ENCODE results near the gene KRT33A. TPM values are rescaled to one million over a fixed set of nuclear protein-coding genes. Genes with fewer than 3 reads are reported as not detected.
A peak's percentile ranks its signal among the peaks of the same experiment; 100 is the strongest.
"Not testable (repeated sequence)": the region's sequence is repeated elsewhere in the genome, so short reads cannot be mapped to it uniquely, and the experiment has no call there.

Gene KRT33A
- not detected for total RNA-seq
- long read RNA-seq = 0 reads

DNA sequence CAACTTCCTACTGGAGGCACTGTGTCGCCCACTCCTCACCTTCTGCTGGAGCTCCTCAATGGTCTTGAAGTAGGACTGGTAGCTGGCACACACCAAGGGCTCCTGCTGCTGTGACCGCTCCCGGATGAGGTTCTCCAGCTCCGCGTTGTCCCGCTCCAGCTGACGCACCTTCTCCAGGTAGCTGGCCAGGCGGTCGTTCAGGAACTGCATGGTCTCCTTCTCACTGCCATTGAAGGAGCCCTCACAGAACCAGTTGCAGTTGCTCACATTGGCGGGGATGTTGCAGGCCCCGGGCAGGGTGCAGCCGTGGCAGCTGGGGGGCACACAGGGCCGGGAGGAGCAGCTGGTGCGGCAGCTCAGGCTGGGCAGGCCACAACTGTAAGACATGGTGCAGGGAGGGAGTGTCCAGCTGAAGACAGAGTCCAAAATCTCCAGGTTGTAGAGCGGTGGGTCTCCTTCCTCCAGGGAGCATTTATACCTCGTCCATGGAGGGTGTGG, at the start of gene KRT33A:
Gene KRT33A, minus strand, starts transcription at position 448 of the 498 bp plus-strand sequence. Its CDS starts 61 bp downstream, at position 387.
- intact Hi-C loops (cut with DNase I); DNase-seq (ENCODE audit: missing footprints); ATAC-seq: not testable (repeated sequence)

DNA sequence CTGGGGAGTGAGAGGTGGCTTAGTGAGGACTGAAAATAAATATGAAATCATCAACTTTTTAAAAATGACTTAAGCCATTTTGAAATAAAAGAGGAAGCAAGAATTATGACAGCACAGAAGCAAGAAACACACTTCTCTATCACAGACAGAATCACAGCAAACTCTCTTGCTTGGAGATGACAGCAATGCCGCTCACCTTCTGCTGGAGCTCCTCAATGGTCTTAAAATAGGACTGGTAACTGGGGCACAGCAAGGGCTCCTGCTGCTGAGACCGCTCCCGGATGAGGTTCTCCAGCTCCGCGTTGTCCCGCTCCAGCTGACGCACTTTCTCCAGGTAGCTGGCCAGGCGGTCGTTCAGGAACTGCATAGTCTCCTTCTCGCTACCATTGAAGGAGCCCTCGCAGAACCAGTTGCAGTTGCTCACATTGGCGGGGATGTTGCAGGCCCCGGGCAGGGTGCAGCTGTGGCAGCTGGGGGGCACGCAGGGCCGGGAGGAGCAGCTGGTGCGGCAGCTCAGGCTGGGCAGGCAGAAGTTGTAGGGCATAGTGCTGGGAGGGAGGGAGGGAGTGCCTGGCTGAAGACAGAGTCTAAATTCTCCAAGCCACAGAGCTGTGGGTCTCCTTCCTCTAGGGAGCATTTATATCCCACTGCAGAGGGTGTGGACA, 46.5 kb upstream of the KRT33A start, which contains the start of gene KRT31:
Gene KRT31, minus strand, starts transcription at position 613 of the 665 bp plus-strand sequence. Its CDS starts 69 bp downstream, at position 544.
- DNase-seq (ENCODE audit: missing footprints) (no peak), ATAC-seq (no peak)
- intact Hi-C loops (cut with DNase I) = no loop called here

DNA sequence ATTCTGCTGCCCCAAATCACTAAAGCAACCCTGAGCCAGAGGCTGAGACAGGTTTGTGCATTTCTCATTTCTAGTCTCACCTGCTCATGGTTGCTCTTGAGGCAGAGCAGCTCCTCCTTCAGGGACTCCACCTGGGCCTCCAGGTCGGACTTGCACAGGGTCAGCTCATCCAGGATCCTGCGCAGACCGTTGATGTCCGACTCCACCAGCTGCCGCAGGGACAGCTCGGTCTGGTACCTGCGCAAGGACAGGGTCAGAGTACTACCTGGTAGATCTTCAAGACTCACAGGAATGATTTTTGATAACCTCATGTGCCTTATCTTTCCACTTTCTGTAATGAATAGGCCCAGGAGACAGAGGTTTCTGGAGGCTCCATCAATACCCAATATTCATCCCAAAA, 45.7 kb upstream of the KRT33A start:
- DNase-seq (ENCODE audit: missing footprints) (no peak), ATAC-seq (no peak)
- intact Hi-C loops (cut with DNase I) = no loop called here

- no peak for DNase-seq (ENCODE audit: missing footprints)
- no peak for ATAC-seq
- intact Hi-C loops (cut with DNase I) = no loop called here
Observed at GRCh38 chr17:41395611-41396010, 45.0 kb upstream of the KRT33A start.

- intact Hi-C loops (cut with DNase I); ATAC-seq; DNase-seq (ENCODE audit: missing footprints): not testable (repeated sequence)
Observed at GRCh38 chr17:41395044-41395443, 44.4 kb upstream of the KRT33A start.

GRCh38 chr17:41394254-41394996, 43.8 kb upstream of the KRT33A start:
- intact Hi-C loops (cut with DNase I) = no loop called here
- ATAC-seq = no peak

DNA sequence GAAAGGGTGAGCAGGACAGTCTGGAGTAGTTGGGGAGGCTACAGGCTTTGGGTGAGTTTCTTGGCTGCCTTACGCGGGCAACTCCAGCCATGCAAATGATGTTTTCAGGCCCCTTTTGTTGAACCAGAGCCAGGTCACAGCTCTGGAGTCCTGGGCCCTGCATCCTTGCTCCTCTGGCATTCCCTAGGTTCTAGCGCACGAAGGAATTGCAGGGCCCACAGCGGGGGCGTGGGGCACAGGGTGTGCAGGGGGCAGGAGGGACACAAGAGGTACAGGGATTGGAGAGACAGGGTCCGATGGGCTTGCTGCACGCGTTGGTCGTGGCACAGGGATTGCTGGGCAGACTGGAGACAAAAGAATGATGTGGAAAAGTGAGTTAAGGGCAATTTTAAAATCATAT, 43.2 kb upstream of the KRT33A start:
- ATAC-seq = no peak
- DNase-seq (ENCODE audit: missing footprints) = no peak
- intact Hi-C loops (cut with DNase I) = no loop called here

More at GRCh38 chr17:41394254-41394996, 43.8 kb upstream of the KRT33A start:
- DNase-seq (ENCODE audit: missing footprints) = no peak

GRCh38 chr17:41393294-41393693, 42.7 kb upstream of the KRT33A start:
- intact Hi-C loops (cut with DNase I) = no loop called here
- ATAC-seq (peak; percentile 84), DNase-seq (ENCODE audit: missing footprints) (no peak)

GRCh38 chr17:41392278-41392677, 41.6 kb upstream of the KRT33A start:
- intact Hi-C loops (cut with DNase I) = no loop called here
- DNase-seq (ENCODE audit: missing footprints) = no peak

GRCh38 chr17:41391535-41391934, 40.9 kb upstream of the KRT33A start:
- no peak for ATAC-seq
- intact Hi-C loops (cut with DNase I) = no loop called here
- no peak for DNase-seq (ENCODE audit: missing footprints)

More at GRCh38 chr17:41392278-41392677, 41.6 kb upstream of the KRT33A start:
- no peak for ATAC-seq

GRCh38 chr17:41390411-41390938, 39.8 kb upstream of the KRT33A start:
- DNase-seq (ENCODE audit: missing footprints) (no peak), ATAC-seq (no peak)
- intact Hi-C loops (cut with DNase I) = no loop called here

- intact Hi-C loops (cut with DNase I) = no loop called here
- ATAC-seq = no peak
- DNase-seq (ENCODE audit: missing footprints) = no peak
Observed at GRCh38 chr17:41387670-41388069, 37.0 kb upstream of the KRT33A start.

GRCh38 chr17:41386227-41386626, 35.6 kb upstream of the KRT33A start:
- intact Hi-C loops (cut with DNase I) = no loop called here
- ATAC-seq = no peak
- DNase-seq (ENCODE audit: missing footprints) = no peak

DNA sequence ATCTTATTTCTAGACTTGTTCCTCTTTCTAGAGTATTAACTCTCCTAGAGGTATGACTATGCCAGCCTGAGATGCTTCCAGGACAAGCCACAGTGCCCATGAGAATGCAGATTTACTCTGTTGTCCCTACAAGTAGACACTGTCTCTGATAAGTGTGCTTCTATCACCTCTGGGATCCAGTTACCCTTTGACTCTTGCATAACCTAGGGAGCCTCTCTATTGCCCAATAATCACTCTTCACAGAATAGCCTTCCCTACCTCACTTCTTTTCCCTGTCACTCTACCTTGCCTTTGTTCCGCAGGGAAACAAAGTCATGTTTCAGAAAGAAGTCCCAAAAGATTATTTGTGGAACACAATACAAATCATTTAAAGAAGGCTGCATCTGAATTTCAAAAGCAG, 33.1 kb upstream of the KRT33A start:
- intact Hi-C loops (cut with DNase I) = no loop called here
- ATAC-seq (no peak), DNase-seq (ENCODE audit: missing footprints) (no peak)

DNA sequence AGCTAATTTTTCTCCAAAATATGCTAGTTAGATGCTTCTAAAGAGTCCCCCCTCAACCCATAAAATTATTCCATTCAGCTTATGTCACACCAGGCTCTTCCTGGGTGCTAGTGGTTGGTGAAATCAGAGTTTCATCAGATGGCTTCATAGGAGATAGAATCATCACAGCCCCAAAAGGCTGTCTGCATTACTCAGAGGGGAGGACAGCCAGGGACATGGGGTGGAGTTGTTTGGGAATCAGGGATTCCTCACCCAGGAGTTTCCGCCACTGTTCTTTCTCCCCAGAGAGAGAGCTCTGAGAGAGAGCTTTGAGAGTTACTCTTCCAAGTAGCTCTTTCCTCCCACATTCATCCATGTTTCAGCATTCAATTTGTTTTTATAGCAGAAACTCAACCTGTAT, 31.8 kb upstream of the KRT33A start:
- intact Hi-C loops (cut with DNase I) = no loop called here
- ATAC-seq = no peak

DNA sequence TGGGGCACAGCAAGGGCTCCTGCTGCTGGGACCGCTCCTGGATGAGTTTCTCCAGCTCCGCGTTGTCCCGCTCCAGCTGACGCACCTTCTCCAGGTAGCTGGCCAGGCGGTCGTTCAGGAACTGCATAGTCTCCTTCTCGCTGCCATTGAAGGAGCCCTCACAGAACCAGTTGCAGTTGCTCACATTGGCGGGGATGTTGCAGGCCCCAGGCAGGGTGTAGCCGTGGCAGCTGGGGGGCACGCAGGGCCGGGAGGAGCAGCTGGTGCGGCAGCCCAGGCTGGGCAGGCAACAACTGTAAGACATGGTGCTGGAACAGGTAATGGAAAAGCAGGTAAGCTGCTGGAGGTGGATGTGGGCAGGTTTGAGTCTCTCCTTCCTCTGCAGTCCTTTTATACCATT, 31.3 kb upstream of the KRT33A start, which contains the start of gene KRT34:
Gene KRT34, minus strand, starts transcription at position 364 of the 400 bp plus-strand sequence. Its CDS starts 60 bp downstream, at position 304.
- ATAC-seq; intact Hi-C loops (cut with DNase I); DNase-seq (ENCODE audit: missing footprints): not testable (repeated sequence)

More for the DNA sequence above, 31.8 kb upstream of the KRT33A start:
- DNase-seq (ENCODE audit: missing footprints) = no peak

DNA sequence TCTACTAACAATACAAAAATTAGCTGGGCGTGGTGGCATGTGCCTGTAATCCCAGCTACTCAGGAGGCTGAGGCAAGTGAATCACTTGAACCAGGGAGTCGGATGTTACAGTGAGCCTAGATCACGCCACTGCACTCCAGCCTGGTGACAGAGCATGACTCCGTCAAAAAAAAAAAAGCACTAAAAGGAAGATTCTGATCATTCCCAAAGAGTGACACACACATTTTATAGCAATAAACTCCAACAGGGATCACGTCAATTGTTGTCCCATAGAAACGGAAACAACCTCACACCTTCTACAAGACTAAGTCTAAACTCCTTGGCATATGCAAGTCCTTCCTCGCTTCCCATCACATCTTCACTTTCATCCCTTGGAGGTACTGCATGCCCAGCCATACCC, 29.5 kb upstream of the KRT33A start:
- ATAC-seq; intact Hi-C loops (cut with DNase I); DNase-seq (ENCODE audit: missing footprints): not testable (repeated sequence)

GRCh38 chr17:41377546-41377945, 26.9 kb upstream of the KRT33A start:
- ATAC-seq (no peak), DNase-seq (ENCODE audit: missing footprints) (no peak)
- intact Hi-C loops (cut with DNase I) = no loop called here

DNA sequence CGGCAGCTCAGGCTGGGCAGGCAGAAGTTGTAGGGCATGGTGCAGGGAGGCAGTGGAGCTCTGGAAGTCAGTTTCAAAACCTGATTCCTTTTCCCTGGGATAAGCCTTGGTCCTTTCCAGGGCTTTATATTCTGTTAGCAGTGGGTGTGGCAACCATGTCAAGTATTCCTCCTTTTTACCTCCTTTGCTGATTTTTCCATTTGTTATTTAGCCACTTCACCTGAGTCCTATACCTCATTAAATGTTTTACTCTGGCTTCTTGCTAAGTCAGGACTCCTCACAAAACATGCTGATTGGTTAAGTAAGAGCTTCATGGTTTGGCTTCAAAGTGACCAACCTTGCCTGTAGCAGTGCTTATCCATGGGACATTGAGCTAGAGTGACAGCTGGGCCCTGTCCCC, 19.1 kb upstream of the KRT33A start, which contains the start of gene KRT33B:
Gene KRT33B, minus strand, starts transcription at position 101 of the 400 bp plus-strand sequence. Its CDS starts 63 bp downstream, at position 38.
- intact Hi-C loops (cut with DNase I) = no loop called here
- DNase-seq (ENCODE audit: missing footprints) = no peak
- no peak for ATAC-seq
